HG02571 (cell line): ENCODE results near the gene FUZ.
"Not testable (repeated sequence)": the region's sequence is repeated elsewhere in the genome, so short reads cannot be mapped to it uniquely, and the experiment has no call there.

Experiments used
- ATAC-seq: cut with Tn5 transposase; IDR thresholded peaks from one replicate; pipeline ENCODE4 v1.9.1; 2021; ENCODE audit warnings: mild to moderate bottlenecking, moderate library complexity; ENCODE audit not compliant: unreplicated experiment

The FUZ gene

DNA sequence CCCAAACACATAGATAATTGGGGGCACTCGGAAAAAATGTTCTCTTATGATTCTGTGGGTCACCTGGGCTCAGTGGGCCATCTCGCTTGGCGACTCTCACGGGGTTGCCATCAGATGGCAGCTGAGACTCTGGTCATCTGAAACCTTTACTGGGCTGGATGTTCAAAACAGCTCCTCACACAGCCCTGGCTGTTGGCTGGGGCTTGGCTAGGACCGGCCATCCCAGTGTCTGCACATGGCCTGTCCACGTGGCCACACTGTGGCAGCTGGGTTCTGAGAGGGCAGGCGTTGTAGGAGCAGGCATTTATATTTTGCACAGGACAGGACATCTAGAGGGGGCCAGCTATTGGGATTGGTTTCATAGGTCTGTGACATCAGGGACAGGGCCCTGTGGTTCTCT lies 20.5 kb upstream of the FUZ start:
- ATAC-seq = no peak

DNA sequence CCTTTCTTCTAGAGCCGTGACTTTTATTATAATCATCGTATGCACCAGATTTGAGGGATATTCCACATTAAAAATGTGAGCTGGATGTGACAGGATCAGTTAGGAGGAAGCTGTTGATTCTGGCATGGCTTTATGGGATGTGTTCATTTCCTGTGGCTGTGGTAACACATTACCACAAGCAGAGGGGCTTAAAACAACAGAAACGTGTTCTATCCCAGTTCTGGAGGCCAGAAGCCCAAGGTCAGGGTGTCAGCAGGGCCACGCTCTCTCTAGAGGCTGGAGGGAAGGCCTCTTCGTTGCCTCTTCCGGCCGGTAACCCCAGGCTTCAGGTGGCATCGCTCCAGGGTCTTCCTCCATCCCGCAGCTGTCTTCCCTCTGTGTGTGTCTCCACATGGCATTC lies 19.5 kb upstream of the FUZ start:
- no peak for ATAC-seq

DNA sequence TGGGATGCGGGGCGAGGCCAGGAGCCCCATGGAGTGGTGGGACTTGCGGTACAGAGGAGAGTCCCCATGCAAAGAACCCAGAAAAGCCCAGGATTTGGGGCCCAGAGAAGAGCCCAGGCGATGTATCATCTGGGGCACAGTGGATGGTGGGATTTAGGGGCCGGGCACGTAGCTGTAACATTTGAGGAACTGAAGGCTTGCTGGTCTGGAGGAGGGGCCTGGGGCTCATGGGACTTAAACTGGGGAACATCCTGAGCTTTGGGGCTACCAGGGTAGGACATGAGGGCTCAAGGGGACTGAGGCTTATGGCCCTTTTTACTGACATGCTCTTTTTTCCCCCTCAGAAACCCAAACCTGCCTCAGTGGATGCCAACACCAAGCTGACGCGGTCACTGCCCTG lies 18.5 kb upstream of the FUZ start:
- no peak for ATAC-seq

DNA sequence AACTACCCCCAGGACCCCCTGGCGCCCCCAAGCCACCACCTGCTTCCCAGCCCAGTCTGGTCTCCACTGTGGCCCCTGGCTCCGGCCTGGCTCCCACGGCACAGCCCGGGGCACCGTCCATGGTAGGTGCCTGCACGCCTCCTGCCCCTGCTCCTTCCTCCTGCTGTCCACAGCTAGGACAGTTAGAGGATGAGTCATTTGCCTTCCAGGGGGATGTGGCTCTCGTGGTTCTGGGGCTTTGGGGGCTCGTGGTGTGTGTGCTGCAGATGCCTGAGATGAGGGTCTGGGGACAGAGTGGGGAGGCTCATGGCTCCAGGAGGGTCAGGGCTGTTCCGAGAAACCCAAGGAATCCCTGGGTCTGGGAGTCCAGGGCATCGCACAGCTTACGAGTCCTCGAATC lies 17.7 kb upstream of the FUZ start:
- no peak for ATAC-seq

DNA sequence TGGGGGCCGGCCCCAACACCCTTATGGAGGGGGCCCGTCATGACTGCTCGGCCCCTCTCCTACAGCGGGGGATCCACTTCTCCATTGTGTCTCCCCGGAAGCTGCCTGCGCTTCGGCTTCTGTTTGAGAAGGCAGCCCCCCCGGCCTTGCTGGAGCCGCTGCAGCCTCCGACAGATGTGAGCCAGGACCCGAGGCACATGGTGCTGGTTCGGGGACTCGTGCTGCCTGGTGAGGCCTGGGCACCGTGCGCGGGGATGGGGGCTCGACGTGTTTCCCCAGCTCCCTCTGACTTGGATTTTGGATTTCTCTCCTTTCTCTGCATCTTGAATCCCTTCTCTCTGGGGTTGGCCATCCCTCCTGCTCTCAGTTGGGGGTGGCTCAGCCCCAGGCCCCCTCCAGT lies 16.6 kb upstream of the FUZ start:
- no peak for ATAC-seq

DNA sequence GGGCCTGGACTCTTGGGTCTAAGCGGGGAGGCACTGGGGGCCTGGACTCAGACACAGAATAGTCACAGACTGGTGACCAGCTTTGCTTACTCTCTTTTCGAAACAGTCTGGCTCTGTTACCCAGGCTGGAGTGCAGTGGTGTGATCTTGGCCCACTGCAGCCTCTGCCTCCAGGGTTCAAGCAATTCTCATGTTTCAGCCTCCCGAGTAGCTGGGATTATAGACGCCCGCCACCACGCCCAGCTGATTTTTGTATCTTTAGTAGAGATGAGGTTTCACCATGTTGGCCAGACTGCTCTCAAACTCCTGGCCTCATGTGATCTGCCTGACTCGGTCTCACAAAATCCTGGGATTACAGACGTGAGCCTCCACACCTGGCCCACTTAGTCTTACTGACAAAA lies 16.1 kb upstream of the FUZ start:
- no peak for ATAC-seq

DNA sequence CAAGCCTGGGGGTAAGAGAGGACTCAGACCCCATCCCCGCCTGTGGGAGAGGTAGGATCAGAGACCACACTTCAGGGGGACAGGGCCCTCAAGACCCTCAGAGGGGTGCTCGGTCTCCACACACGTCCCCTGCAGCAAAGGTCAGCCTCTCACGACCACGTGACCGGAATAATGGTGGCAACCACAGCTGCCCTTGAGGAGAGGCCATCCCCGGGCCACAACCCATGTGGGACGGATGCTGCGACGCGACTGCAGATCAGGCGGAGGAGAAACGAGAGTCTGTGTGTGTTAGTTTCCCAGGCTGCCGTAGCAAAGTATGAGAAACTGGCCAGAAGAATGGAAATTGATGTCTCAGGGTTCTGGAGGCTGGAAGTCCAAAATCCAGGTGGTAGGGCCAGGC lies 13.9 kb upstream of the FUZ start:
- ATAC-seq = no peak

DNA sequence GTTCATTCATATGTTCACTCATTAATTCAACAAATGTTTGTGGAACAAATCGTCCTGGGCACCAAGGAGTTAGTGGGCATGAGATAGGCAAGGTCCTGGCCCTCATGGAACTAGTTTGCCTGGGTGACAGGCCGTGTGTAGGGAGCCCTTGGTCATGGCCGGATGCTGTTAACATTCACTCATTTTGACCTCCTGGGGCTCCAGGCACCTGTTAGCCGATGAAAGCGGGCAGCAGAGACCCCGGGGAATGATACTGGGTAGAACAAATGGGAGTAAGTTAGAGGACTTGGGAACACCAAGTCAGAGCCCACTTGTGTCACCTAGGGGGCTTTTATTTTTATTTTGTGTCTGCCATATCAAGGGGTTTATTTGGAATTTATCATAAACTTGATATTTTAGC lies 11.6 kb upstream of the FUZ start:
- ATAC-seq = no peak

DNA sequence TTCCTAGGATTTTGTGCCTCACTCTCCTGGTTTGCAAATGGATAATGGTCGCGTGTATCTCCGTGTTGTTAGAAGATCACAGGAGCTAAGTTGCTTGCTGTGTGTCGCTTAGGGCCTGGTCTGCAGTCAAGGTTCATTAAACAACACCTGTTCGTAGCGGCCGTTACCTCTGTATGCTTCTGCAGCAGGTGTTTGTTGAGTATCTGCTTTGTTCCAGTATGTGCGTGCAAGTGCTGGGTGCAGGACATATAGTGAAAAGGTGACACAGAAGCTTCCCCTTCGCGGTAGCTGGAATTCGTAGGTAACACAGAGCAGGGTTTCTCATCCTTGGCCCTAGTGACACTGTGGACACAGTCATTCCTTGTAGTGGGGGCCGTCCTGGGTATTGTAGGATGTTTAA lies 10.4 kb upstream of the FUZ start:
- ATAC-seq = no peak

DNA sequence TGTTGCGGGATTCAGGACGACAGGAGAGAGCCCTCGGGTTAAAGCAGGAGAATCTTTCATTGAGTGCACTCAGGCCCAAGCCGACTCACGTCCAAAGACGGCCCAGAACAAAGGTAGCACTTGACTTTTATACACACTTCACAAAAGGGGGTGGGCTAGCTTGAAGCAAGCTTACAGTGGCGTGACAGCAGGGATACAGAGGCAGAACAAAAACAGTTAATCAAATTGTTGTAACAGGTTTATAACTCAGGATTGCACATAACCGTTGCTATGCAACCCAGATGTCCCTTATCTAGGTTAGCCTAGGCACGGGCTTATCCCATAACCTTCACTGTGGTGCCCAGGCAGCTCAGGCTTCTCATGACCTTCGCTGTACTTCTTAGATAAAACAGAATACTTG lies 7.0 kb upstream of the FUZ start:
- ATAC-seq = no peak

DNA sequence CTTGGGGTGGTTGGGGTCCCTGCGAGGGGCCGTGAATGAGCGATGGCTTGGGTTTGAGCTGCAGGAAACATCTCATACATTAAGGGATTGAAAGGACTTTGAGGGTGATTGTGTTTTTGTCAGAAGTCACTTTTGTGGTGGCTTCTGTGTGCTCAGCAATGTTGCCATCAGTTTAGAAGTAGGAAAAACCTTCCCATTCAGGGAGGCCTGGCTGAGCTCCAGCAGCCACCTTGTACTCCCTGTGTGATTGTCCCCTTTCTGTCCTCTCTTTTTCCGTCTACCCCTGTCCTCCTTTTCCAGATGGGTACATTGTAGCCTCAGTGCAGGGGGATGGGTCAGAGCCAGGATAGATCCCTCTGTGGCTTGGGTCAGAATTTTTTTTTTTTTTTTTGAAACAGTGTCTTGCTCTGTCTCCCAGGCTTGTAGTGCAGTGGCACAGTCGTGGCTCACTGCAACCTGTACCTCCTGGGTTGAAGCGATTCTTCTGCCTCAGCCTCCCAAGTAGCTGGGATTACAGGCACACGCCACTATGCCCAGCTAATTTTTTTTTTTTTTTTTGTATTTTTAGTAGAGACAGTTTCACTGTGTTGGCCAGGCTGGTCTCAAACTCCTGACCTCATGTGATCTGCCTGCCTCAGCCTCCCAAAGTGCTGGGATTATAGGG lies 6.5 kb upstream of the FUZ start:
- ATAC-seq = not testable (repeated sequence)

DNA sequence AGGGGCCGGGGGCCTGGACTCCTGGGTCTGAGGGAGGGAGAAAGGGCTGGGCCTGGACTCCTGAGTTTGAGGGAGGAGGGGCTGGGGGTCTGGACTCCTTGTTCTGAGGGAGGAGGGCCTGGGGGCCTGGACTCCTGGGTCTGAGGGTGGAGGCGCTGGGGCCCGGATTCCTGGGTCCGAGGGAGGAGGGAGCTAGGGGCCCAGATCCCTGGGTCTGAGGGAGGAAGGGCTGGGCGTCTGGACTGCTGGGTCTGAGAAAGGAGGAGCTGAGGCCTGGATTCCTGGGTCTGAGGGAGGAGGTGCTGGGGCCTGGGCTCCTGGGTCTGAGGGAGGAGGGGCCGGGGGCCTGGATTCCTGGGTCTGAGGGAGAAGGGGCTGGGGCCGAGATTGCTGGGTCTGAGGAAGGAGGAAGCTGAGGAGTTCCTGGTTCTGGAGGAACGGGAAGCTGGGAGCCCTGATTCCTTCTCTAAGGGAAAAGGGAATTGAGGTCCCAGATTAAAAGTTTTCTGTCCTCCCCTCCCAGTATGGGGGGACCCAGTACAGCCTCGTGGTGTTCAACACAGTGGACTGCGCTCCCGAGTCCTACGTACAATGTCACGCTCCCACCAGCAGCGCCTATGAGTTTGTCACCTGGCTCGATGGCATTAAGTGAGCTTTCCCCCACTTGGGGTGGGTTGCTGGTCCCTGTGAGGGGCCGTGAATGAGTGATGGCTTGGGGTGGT lies 5.7 kb upstream of the FUZ start:
- ATAC-seq = no peak

DNA sequence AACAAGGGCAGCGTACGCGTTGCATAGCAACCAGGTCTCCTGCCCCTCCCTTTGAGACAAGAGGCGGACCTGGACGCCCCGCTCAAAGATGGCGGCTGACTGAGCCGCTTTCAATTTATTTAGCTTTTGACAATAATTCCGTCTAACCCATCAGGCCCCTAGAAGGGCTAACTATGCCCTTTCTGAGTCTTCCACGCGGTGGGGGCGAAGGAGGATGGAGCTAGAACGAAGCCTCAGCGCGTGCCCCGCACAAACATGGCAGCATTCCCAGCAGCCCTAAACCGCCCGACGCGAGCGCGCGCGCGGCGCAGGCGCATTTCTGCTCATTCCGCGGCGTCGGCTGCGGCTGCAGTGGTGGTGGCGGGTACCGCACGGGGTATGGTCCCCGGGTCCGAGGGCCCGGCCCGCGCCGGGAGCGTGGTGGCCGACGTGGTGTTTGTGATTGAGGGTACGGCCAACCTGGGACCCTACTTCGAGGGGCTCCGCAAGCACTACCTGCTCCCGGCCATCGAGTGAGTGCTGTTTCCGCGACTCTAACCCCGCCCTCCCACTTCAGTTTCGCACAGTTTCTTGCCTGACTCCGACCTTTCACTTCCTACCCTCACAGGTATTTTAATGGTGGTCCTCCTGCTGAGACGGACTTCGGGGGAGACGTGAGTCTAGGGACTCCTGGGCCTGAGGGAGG lies 5.0 kb upstream of the FUZ start, which contains the start of gene MED25:
Gene MED25 (plus strand): TSS at position 326 of the 685 bp plus-strand sequence. CDS start 53 bp downstream, at position 379.
- peak; percentile 62 for ATAC-seq

DNA sequence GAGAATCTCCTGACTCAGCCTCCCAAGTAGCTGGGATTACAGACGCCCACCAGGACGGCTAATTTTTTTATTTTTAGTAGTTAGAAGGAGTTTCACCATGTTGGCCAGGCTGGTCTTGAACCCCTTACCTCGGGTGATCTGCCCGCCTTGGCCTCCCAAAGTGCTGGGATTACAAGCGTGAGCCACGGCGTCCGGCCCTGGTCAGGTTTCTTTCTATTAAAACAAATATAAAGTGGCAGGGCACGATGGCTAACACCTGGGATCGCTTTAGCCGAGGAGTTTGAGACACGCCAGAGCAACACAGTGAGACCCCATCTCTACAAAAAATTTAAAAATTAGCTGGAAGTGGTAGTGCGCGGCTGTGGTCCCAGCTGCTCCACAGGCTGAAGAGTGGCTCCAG lies 3.5 kb upstream of the FUZ start:
- no peak for ATAC-seq

DNA sequence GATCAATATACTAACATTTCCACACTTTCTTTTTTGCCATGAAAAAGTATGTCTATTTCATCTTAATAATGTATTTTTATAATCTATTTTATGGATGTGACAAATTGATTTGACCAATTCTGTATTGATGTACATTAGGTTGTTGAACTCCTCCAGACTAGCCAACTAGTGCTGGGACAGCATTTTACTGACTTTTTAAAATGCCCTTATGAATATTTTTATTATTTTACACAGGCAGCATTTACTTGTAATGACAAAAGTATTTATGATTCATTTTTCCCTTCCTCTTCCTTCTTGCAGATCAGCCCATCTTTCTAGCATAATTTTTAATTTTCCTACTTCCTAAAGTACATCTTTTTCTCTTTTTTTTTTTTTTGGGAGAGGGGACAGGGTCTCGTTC lies 918 bp upstream of the FUZ start:
- no peak for ATAC-seq

DNA sequence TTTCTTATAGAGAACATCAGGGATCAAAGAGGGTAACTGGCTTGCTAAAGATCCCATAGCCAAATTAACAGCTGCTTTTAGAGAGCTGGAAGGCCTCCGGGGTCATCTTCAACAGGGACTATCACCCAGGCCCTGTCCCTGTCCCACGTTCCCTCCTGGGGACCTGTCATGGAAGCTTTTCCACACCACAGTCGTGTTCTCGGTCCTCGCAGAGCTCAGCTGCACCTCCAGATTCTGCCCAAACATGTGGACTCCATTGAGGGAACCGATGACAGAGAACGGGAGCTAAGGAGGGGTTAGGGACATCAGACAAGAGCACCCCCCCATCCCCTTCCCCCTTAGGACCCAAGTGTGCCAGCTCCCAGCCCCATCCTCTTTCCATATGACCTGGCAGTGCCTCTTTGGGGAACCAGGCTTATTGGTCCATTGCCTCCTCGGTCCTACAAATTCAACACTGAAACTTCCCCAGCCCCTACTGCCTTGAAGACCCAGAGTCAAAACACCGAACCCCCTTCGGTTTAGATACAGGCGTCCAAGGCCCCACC lies 568 bp downstream of the FUZ start:
- no peak for ATAC-seq

DNA sequence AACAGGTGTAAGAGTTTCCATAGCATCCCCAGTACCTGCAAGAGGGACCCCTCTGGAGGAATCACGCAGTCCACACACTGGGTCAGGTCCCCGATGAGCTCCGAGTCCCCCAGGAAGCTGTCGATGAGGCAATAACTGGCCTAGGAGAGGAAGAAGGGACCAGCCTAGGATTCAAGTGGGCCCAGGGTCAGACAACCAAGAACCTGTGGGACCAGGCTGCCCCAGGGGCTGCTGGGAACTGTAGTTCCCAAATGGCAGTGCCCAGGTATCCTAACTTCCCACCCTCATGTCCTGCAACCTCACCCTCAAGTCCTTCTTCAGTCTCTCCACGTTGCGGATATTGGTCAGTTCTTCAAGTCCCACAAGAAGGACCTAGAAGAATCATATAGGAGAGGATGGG lies 1.8 kb downstream of the FUZ start:
- no peak for ATAC-seq

DNA sequence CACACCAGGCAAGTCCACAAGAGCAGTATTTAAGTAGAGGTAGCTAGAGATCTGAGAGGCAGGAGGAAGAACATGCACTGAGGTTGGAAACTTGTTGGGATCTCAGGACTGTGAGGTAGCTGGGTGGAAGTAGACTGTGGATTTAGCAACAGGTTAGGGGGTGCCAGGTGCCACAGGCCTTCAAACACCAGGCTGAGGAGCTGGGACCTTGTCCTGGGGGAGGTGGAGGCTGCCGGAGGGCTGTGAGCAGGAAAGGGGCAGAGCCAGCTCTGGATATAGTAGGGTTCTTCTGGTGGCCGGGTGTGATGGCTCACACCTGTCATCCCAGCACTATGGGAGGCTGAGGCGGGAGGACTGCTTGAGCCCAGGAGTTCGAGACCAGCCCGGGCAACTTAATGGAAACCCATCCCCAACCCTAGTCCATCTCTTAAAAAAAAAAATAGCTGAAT lies 3.1 kb downstream of the FUZ start:
- ATAC-seq = no peak

DNA sequence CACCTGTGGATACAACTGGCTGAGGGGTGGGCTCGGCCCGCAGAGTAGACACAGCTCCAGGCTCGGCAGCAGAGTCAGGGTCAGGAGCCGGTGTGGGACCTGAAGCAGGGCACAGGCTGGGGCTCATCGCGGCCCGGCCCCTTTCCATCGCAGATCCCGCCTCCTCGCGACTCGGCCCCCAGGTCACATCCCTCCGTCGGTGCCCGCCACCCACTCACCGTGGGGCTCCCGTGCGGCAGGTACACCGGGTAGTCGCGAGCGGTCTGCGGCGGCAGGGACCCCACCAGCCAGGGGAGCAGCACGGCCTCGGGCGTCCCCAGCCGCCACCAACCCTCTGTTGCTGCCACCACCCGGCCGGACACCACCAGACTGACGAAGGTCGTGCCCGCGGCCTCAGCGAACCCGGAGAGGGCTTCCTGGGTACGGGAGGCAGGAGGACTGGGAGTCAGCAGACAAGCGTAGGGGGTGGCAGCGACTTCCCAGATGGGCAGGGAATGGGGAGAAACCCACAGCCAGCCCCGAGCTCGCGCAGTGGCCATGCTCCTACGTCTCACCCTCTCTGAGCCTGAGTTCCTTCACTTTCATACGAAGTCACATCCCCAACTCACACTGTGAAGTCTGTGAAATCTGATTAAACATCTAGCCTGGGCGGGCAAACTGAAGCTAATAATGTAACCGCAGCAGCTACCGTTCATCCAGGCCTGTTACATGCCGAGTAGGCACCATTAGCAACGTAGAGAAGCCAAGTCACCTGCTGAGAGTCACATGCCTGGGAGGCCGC lies 3.7 kb downstream of the FUZ start:
- no peak for ATAC-seq

DNA sequence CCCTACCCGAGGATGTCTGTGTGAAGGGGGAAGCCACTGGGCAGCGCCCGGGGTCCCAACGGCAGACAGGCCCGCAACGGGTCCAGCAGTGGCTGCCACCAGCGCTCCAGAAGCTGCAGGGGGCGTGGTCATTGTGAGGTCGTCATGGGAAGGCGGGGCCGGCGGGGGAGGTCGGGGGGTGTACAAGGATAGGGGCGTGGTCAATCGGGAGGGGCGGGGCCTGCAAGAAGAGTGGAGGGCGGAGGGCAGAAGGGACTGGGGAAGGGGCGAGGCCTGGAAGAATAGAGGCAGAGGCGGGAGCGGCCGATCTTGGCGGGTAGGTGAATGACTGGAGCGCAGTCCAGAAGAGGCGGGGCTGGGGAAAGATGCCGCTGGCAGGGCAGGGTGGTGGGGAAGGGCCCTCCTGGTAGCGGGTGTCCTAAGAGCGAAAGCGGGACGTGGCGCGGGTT lies 4.4 kb downstream of the FUZ start:
- ATAC-seq = no peak
